ENCODE measurements around the gene RBM33. TPM values are rescaled to one million over a fixed set of nuclear protein-coding genes. Genes with fewer than 3 reads are reported as not detected.
A peak's percentile ranks its signal among the peaks of the same experiment; 100 is the strongest.

RBM33 gene
- total and polyA plus RNA-seq, 10 of the 15 experiments (the other 5 are each of a cell fraction or from before 2014, with no cell fraction given) = 4.7 to 67.2 (median 24.3) TPM

DNA sequence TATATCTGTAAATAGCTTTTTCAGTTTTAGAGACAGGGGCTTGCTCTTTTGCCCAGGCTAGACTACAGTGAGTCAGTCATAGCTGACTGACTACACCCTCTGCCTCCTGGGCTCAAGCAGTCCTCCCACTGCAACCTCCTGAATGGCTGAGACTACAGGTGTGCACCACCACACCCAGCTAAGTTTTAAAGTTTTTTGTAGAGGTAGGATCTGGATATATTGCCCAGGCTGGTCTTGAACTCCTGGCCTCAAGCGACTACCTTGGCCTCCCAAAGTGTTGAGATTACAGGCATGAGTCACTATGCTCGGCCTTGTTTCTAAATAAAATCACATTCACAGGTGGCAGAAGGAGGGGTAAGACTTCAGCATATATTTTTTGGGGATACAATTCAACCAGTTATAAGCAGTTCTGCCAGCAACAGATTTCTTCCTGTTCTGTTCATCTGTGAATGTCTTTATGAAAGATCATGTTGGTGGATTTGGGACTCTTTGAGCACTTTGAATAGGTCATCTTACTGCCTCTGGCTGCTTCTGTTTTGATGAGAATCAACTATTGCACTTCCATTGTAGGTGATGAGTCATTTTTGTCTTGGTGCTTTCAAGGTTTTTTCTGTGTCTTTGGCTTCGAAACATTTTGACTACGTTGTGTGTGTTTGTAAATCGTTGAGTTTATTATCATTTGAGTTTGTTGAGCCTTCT lies 15.7 kb downstream of the RBM33 start (continued):
- TF ChIP-seq, protein P1, sequence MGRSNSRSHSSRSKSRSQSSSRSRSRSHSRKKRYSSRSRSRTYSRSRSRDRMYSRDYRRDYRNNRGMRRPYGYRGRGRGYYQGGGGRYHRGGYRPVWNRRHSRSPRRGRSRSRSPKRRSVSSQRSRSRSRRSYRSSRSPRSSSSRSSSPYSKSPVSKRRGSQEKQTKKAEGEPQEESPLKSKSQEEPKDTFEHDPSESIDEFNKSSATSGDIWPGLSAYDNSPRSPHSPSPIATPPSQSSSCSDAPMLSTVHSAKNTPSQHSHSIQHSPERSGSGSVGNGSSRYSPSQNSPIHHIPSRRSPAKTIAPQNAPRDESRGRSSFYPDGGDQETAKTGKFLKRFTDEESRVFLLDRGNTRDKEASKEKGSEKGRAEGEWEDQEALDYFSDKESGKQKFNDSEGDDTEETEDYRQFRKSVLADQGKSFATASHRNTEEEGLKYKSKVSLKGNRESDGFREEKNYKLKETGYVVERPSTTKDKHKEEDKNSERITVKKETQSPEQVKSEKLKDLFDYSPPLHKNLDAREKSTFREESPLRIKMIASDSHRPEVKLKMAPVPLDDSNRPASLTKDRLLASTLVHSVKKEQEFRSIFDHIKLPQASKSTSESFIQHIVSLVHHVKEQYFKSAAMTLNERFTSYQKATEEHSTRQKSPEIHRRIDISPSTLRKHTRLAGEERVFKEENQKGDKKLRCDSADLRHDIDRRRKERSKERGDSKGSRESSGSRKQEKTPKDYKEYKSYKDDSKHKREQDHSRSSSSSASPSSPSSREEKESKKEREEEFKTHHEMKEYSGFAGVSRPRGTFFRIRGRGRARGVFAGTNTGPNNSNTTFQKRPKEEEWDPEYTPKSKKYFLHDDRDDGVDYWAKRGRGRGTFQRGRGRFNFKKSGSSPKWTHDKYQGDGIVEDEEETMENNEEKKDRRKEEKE (IDR thresholded peaks at IDR 0.05) = no peak
- no peak for TF ChIP-seq MEF2B (IDR thresholded peaks at IDR 0.05; ENCODE audit: partially characterized antibody, poor library complexity, severe bottlenecking)
- TF ChIP-seq NR2C1 (IDR thresholded peaks at IDR 0.05) = no peak
- no peak for TF ChIP-seq ZNF274 (IDR thresholded peaks at IDR 0.05; ENCODE audit: insufficient read depth, insufficient read length)
- no peak for TF ChIP-seq SIN3A (IDR thresholded peaks at IDR 0.05; ENCODE audit: low read depth, low read length)
- no peak for TF ChIP-seq WRNIP1 (IDR thresholded peaks at IDR 0.05; ENCODE audit: borderline replicate concordance, low read depth, low read length)
- TF ChIP-seq CBFB (IDR thresholded peaks at IDR 0.05; ENCODE audit: low read depth) = no peak
- TF ChIP-seq, protein P2, sequence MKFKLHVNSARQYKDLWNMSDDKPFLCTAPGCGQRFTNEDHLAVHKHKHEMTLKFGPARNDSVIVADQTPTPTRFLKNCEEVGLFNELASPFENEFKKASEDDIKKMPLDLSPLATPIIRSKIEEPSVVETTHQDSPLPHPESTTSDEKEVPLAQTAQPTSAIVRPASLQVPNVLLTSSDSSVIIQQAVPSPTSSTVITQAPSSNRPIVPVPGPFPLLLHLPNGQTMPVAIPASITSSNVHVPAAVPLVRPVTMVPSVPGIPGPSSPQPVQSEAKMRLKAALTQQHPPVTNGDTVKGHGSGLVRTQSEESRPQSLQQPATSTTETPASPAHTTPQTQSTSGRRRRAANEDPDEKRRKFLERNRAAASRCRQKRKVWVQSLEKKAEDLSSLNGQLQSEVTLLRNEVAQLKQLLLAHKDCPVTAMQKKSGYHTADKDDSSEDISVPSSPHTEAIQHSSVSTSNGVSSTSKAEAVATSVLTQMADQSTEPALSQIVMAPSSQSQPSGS (IDR thresholded peaks at IDR 0.05; ENCODE audit: low read length) = 0 out of 2 replicates have a peak, but pooled peaks have one; percentile 51
- no peak for TF ChIP-seq MTA2 (IDR thresholded peaks at IDR 0.05; ENCODE audit: low read depth)
- TF ChIP-seq BMI1 (IDR thresholded peaks at IDR 0.05; ENCODE audit: borderline replicate concordance) = no peak
- TF ChIP-seq, protein P3, sequence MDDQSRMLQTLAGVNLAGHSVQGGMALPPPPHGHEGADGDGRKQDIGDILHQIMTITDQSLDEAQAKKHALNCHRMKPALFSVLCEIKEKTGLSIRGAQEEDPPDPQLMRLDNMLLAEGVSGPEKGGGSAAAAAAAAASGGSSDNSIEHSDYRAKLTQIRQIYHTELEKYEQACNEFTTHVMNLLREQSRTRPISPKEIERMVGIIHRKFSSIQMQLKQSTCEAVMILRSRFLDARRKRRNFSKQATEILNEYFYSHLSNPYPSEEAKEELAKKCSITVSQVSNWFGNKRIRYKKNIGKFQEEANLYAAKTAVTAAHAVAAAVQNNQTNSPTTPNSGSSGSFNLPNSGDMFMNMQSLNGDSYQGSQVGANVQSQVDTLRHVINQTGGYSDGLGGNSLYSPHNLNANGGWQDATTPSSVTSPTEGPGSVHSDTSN (IDR thresholded peaks at IDR 0.05; ENCODE audit: insufficient replicate concordance, low read depth, low read length) = no peak
- TF ChIP-seq, protein P4, sequence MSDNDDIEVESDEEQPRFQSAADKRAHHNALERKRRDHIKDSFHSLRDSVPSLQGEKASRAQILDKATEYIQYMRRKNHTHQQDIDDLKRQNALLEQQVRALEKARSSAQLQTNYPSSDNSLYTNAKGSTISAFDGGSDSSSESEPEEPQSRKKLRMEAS (IDR thresholded peaks at IDR 0.05; ENCODE audit: low read depth, low read length) = no peak
- TF ChIP-seq, protein P5, sequence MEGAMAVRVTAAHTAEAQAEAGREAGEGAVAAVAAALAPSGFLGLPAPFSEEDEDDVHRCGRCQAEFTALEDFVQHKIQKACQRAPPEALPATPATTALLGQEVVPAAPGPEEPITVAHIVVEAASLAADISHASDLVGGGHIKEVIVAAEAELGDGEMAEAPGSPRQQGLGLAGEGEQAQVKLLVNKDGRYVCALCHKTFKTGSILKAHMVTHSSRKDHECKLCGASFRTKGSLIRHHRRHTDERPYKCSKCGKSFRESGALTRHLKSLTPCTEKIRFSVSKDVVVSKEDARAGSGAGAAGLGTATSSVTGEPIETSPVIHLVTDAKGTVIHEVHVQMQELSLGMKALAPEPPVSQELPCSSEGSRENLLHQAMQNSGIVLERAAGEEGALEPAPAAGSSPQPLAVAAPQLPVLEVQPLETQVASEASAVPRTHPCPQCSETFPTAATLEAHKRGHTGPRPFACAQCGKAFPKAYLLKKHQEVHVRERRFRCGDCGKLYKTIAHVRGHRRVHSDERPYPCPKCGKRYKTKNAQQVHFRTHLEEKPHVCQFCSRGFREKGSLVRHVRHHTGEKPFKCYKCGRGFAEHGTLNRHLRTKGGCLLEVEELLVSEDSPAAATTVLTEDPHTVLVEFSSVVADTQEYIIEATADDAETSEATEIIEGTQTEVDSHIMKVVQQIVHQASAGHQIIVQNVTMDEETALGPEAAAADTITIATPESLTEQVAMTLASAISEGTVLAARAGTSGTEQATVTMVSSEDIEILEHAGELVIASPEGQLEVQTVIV (IDR thresholded peaks at IDR 0.05; ENCODE audit: borderline replicate concordance, partially characterized antibody) = no peak
- no peak for TF ChIP-seq ZSCAN29 (IDR thresholded peaks at IDR 0.05)
- TF ChIP-seq RCOR1 (conservative IDR thresholded peaks at IDR 0.05; ENCODE audit: low read depth, low read length) = no peak
- no peak for TF ChIP-seq RAD51 (IDR thresholded peaks at IDR 0.05)
- 0 out of 2 replicates have a peak, but pooled peaks have one; percentile 35 for TF ChIP-seq ZBED1 (IDR thresholded peaks at IDR 0.05; ENCODE audit: borderline replicate concordance)
- no peak for TF ChIP-seq ZNF384 (IDR thresholded peaks at IDR 0.05; ENCODE audit: borderline replicate concordance, low read depth, low read length)
- peak; percentile 42; the same call in 1 of the 2 replicates for TF ChIP-seq EED (IDR thresholded peaks at IDR 0.05; ENCODE audit: low read depth)
- no peak for TF ChIP-seq RAD21 (IDR thresholded peaks at IDR 0.05; ENCODE audit: insufficient read depth, low read depth, low read length)
- TF ChIP-seq SMARCA5 (IDR thresholded peaks at IDR 0.05) = no peak
- TF ChIP-seq FOXK2 (IDR thresholded peaks at IDR 0.05) = no peak
- TF ChIP-seq RUNX3 (IDR thresholded peaks at IDR 0.05; ENCODE audit: low read length) = peak; percentile 35
- no peak for TF ChIP-seq JUND (IDR thresholded peaks at IDR 0.05; ENCODE audit: low read depth, low read length)
